Measurements from ENCODE around the gene HSPG2. TPM values are rescaled to one million over a fixed set of nuclear protein-coding genes. Genes with fewer than 3 reads are reported as not detected.
"Not testable (repeated sequence)": the region's sequence is repeated elsewhere in the genome, so short reads cannot be mapped to it uniquely, and the experiment has no call there.

Gene HSPG2
- total RNA-seq, 1 experiment from 2014 or later, result 235 TPM

GRCh38 chr1:21933397-21934248, 3.5 kb downstream of the HSPG2 start:
- no peak for DNase-seq (ENCODE audit: low spot score)

GRCh38 chr1:21932127-21932526, 5.0 kb downstream of the HSPG2 start:
- DNase-seq (ENCODE audit: low spot score), result no peak

- peak; percentile 58 for DNase-seq (ENCODE audit: low spot score)
These were observed 5.7 kb downstream of the HSPG2 start for GRCh38 chr1:21931171-21932093.

DNA sequence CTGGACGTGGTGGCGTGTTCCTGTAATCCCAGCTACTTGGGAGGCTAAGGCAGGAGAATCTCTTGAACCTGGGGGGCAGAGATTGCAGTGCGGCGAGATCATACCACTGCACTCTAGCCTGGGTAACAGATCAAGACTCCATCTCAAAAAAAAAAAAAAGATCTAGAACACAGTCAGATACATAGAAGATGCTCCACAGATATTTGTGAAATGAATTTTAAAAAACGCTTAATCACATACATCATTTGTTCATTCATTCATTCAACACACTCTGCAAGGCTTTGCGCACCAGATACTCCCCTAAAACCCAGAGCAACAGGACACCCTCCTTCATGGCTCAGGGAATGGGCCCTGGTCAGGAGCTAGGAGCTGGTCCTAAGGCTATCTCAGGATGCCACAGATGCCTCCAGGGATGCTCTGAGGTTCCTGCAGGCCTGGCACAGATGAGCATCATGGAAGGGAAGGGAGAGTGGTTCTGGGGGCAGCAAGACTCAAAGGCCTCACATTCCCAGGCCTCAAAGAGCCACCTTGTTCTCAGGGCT, 6.4 kb downstream of the HSPG2 start:
- DNase-seq (ENCODE audit: low spot score), result no peak

DNA sequence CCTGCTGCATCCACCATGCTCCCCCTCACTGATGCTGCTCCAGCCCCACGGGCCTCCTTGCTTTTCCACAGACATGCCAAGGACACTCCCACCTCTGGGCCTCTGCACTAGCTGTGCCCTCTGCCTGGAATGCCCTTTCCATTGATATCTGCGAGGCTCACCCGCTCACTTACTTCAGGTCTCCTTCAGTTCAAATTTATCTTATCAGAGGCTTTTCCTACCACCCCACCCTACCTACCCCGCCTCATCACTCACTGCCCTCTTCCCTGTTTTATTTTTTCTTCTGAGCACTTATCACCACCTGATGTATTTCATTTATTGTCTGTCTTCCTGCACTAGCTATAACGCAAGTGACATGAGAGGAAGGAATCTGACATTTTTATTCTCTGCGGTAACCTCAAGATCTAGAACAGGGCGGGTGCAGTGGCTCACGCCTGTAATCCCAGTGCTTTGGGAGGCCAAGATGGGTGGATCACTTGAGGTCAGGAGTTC, 7.0 kb downstream of the HSPG2 start:
- DNase-seq (ENCODE audit: low spot score), result no peak

GRCh38 chr1:21927533-21928237, 9.4 kb downstream of the HSPG2 start:
- DNase-seq (ENCODE audit: low spot score), result peak; percentile 69

GRCh38 chr1:21926814-21927532, 10.1 kb downstream of the HSPG2 start:
- no peak for DNase-seq (ENCODE audit: low spot score)

GRCh38 chr1:21926065-21926464, 11.0 kb downstream of the HSPG2 start:
- no peak for DNase-seq (ENCODE audit: low spot score)

GRCh38 chr1:21925334-21925940, 11.7 kb downstream of the HSPG2 start:
- no peak for DNase-seq (ENCODE audit: low spot score)

DNA sequence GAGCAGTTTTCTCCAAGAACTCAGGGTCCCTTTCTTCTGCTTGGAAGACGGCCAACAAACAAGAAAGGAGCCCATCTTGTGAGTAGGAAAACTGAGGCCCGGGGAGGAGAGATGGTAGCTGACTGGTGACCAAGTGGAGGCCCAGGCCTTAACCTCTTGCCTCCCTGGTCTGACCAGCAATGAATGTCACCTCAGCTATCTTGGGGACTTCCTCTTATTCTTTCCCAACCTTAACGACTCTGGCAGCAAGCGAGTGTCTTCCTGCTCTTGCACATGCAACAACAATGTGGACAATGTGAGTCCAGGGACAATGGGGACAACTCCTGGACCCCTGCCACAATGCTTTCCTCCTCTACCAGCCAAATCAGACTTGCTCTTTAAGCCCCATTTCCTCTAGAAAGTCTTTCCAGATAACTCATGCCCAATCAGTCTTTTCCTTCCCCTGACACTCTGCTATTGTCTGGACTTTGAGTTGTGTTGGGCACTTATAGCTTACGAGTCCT, 12.6 kb downstream of the HSPG2 start:
- DNase-seq (ENCODE audit: low spot score), result no peak

DNA sequence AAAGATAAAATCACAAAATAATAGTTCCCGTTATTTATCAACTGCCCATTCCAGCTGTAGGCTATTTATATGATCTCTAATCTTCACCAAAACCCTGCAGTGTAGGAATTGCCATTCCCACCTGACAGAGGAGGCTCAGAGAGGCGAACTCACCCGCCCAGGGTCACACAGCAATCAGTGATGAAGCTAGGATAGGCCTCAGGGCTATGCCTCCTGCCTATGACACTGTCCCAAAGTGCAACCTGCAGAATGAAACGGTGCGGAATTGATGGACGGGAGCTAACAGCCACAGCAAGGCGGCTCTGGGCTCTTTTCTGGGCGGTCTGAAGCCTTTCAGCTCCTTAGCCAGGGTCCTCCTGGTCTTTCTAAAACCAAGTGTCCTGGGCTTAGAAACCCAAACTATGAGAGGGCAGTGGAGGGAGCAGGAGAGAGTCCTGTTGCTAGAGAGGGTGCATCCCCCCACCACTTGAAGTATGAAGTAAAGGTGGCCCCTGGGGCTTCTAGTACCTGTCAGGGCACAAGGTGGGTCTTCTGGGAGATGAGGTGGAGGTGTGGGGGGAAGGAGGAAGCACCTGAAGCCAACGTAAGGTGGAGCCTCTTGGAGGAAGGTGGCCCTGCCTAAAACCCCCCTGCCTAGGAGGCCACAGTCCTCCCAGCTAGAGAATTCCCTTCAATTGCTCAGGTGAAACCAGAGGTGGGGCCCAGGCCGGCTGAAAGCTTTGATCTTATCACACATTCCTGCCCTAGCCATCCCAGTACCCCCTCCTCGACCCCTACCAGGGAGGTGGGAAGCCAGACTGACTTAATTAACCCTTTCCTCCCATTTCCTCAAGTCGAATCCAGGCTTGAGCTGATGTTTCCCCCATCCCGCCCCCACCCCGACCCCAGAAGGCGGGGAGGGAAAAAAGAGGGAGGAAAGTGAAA, 14.8 kb downstream of the HSPG2 start:
- no peak for DNase-seq (ENCODE audit: low spot score)

GRCh38 chr1:21921100-21921875, 15.8 kb downstream of the HSPG2 start:
- DNase-seq (ENCODE audit: low spot score), result no peak

DNA sequence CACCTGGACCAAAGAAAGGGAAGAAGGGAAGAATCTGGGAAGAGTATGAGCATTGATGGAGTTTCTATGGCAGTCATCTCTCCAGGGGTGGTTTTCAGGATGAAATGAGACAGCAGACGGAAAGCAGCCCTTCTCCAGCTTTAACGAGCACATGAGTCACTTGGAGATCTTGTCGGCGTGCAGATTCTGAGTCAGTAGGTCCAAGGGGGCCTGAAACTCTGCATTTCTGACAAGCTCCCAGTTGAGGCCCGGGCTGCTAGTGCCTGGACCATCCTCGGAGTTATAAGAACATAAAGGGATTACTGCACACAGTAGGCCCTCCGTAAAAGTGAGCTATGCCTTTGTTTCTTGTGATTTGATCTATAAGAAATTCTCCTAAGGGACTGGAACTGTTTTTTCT, 17.6 kb downstream of the HSPG2 start:
- no peak for DNase-seq (ENCODE audit: low spot score)

- not testable (repeated sequence) for DNase-seq (ENCODE audit: low spot score)
These were observed 19.9 kb downstream of the HSPG2 start for GRCh38 chr1:21917239-21917631.

DNA sequence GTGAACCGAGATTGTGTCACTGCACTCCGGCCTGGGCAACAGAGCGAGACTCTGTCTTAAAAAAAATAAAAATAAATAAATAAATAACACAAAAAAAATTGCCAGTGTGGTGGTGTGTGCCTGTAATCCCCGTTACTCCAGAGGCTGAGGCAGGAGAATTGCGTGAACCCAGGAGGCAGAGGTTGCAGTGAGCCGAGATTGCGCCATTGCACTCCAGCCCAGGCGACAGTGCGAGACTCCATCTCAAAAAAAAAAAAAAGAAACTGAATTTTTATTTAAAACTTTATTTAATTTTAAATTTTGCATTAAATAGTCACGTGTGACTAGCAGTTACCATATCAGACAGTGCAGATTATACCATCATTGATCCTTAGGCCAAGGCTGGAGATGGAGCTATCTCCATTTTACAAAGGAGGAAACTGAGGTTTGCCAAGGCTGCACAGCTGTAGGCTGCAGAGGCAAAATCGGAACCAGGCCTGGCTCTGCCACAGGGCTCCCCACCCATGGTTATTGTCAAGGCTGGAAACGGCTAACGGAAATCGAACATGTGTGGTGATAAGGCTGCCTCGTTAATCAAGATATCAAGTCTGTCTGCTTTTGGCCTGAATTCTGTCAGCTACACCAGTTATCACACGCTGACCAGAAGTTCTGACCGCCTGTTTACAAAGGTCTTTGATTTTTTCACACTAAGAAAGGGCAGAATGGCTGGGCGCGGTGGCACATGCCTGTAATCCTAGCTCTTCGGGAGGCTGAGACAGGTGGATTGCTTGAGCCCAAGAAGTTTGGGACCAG, 20.5 kb downstream of the HSPG2 start:
- no peak for DNase-seq (ENCODE audit: low spot score)

- no peak for DNase-seq (ENCODE audit: low spot score)
These were observed 22.1 kb downstream of the HSPG2 start for GRCh38 chr1:21914880-21915640.

DNA sequence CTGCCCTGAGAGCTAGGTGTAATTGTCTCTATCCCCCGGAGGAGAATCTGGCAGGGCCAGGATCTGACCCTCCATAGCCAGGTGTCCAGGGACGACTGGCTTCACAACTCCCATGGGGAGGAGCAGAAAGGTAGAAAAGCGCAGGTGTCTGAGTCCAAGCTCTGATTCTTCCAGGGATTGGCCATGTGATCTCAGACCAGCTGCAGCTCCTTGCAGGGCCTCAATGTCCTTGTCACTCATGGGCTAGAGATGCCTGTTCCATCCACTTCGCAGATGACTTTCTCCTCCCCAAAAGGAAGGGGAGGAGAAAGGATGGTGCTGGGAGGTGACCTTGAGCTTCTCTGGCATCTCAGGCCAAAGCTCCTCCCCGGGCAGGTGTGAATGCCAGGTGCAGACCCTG, 22.7 kb downstream of the HSPG2 start:
- no peak for DNase-seq (ENCODE audit: low spot score)

All from HT-29 (cell line).